ENCODE results near the gene PACRG. TPM values are rescaled to one million over a fixed set of nuclear protein-coding genes. Genes with fewer than 3 reads are reported as not detected.
A peak's percentile ranks its signal among the peaks of the same experiment; 100 is the strongest.

Gene PACRG
- total and polyA plus RNA-seq, 2 experiments from 2014 or later, result 0.17 to 0.68 TPM

GRCh38 chr6:163179721-163180120 is 451.9 kb downstream of the PACRG start (continued):
- no peak for TF ChIP-seq CTCF (conservative IDR thresholded peaks at IDR 0.05; ENCODE audit: low read depth in 2 of 2)
- no peak for TF ChIP-seq ZNF114 (CRISPR knock-in tag; IDR thresholded peaks at IDR 0.05)
- no peak for TF ChIP-seq POLR2AphosphoS5 (IDR thresholded peaks at IDR 0.05; ENCODE audit: low read depth)
- TF ChIP-seq, protein P1, sequence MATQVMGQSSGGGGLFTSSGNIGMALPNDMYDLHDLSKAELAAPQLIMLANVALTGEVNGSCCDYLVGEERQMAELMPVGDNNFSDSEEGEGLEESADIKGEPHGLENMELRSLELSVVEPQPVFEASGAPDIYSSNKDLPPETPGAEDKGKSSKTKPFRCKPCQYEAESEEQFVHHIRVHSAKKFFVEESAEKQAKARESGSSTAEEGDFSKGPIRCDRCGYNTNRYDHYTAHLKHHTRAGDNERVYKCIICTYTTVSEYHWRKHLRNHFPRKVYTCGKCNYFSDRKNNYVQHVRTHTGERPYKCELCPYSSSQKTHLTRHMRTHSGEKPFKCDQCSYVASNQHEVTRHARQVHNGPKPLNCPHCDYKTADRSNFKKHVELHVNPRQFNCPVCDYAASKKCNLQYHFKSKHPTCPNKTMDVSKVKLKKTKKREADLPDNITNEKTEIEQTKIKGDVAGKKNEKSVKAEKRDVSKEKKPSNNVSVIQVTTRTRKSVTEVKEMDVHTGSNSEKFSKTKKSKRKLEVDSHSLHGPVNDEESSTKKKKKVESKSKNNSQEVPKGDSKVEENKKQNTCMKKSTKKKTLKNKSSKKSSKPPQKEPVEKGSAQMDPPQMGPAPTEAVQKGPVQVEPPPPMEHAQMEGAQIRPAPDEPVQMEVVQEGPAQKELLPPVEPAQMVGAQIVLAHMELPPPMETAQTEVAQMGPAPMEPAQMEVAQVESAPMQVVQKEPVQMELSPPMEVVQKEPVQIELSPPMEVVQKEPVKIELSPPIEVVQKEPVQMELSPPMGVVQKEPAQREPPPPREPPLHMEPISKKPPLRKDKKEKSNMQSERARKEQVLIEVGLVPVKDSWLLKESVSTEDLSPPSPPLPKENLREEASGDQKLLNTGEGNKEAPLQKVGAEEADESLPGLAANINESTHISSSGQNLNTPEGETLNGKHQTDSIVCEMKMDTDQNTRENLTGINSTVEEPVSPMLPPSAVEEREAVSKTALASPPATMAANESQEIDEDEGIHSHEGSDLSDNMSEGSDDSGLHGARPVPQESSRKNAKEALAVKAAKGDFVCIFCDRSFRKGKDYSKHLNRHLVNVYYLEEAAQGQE (IDR thresholded peaks at IDR 0.05; ENCODE audit: unreplicated experiment), result no peak
- no peak for TF ChIP-seq EZH2phosphoT487 (IDR thresholded peaks at IDR 0.05; ENCODE audit: unreplicated experiment)

- Mint-ChIP-seq H3K9me3 (no peaks in the 10 kb centered on the region), H3K27ac (peak overlapping the region; percentile 76; the same call in 1 of the 2 replicates), H3K36me3 (ENCODE audit: low read depth) (no peaks in the 10 kb centered on the region), H3K27me3 (ENCODE audit: insufficient read depth, low read depth, poor library complexity) (peaks cover 5% of the 10 kb centered on the region), H3K4me1 (peaks cover 35% of the 10 kb centered on the region), H3K4me3 (no peak overlapping the region)
- Histone ChIP-seq H3F3A (replicated peaks; ENCODE audit: low read depth) (no peaks in the 10 kb centered on the region), H3K27ac (ENCODE audit: low read depth) (no peak overlapping the region), H3K27me3 (ENCODE audit: insufficient read depth) (no peaks in the 10 kb centered on the region), H3K4me3 (no peak overlapping the region), H4K20me1 (replicated peaks; ENCODE audit: insufficient read depth) (no peaks in the 10 kb centered on the region), H3K36me3 (ENCODE audit: insufficient read depth) (no peaks in the 10 kb centered on the region), H3K9me2 (ENCODE audit: insufficient read depth) (no peaks in the 10 kb centered on the region), H3K4me1 (ENCODE audit: insufficient read depth) (peaks cover 9% of the 10 kb centered on the region), H3K4me2 (no peak overlapping the region), H3K79me2 (replicated peaks; ENCODE audit: insufficient read depth) (no peaks in the 10 kb centered on the region), H2AFZ (peak overlapping the region; percentile 72; the same call in 1 of the 2 replicates)
- DNase-seq (ENCODE audit: low spot score), result peak; percentile 86
- ATAC-seq, result peak; percentile 96
- TF ChIP-seq EZH2 (IDR thresholded peaks at IDR 0.05; ENCODE audit: low read depth, unreplicated experiment) (no peak), CTCF (conservative IDR thresholded peaks at IDR 0.05; ENCODE audit: low read depth in 2 of 2) (peak; percentile 76 to 98)
- TF ChIP-seq, protein P2, sequence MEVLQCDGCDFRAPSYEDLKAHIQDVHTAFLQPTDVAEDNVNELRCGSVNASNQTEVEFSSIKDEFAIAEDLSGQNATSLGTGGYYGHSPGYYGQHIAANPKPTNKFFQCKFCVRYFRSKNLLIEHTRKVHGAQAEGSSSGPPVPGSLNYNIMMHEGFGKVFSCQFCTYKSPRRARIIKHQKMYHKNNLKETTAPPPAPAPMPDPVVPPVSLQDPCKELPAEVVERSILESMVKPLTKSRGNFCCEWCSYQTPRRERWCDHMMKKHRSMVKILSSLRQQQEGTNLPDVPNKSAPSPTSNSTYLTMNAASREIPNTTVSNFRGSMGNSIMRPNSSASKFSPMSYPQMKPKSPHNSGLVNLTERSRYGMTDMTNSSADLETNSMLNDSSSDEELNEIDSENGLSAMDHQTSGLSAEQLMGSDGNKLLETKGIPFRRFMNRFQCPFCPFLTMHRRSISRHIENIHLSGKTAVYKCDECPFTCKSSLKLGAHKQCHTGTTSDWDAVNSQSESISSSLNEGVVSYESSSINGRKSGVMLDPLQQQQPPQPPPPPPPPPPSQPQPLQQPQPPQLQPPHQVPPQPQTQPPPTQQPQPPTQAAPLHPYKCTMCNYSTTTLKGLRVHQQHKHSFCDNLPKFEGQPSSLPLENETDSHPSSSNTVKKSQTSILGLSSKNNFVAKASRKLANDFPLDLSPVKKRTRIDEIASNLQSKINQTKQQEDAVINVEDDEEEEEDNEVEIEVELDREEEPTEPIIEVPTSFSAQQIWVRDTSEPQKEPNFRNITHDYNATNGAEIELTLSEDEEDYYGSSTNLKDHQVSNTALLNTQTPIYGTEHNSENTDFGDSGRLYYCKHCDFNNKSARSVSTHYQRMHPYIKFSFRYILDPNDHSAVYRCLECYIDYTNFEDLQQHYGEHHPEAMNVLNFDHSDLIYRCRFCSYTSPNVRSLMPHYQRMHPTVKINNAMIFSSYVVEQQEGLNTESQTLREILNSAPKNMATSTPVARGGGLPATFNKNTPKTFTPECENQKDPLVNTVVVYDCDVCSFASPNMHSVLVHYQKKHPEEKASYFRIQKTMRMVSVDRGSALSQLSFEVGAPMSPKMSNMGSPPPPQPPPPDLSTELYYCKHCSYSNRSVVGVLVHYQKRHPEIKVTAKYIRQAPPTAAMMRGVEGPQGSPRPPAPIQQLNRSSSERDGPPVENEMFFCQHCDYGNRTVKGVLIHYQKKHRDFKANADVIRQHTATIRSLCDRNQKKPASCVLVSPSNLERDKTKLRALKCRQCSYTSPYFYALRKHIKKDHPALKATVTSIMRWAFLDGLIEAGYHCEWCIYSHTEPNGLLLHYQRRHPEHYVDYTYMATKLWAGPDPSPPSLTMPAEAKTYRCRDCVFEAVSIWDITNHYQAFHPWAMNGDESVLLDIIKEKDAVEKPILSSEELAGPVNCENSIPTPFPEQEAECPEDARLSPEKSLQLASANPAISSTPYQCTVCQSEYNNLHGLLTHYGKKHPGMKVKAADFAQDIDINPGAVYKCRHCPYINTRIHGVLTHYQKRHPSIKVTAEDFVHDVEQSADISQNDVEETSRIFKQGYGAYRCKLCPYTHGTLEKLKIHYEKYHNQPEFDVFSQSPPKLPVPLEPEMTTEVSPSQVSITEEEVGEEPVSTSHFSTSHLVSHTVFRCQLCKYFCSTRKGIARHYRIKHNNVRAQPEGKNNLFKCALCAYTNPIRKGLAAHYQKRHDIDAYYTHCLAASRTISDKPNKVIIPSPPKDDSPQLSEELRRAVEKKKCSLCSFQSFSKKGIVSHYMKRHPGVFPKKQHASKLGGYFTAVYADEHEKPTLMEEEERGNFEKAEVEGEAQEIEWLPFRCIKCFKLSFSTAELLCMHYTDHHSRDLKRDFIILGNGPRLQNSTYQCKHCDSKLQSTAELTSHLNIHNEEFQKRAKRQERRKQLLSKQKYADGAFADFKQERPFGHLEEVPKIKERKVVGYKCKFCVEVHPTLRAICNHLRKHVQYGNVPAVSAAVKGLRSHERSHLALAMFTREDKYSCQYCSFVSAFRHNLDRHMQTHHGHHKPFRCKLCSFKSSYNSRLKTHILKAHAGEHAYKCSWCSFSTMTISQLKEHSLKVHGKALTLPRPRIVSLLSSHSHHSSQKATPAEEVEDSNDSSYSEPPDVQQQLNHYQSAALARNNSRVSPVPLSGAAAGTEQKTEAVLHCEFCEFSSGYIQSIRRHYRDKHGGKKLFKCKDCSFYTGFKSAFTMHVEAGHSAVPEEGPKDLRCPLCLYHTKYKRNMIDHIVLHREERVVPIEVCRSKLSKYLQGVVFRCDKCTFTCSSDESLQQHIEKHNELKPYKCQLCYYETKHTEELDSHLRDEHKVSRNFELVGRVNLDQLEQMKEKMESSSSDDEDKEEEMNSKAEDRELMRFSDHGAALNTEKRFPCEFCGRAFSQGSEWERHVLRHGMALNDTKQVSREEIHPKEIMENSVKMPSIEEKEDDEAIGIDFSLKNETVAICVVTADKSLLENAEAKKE (CRISPR knock-in tag; IDR thresholded peaks at IDR 0.05), result no peak; the same call in 1 of the 2 replicates
Observed at GRCh38 chr6:163180874-163181541, 453.2 kb downstream of the PACRG start.
